Raji (cell line): ENCODE measurements around the gene GNAQ.

ENCODE experiments used
- POLR2A ChIP-seq: IDR thresholded peaks from 2 replicates; pipeline ENCODE4 v1.6.1; 2011; ENCODE audit warnings: low read depth, low read length, control low read depth; ENCODE audit not compliant: insufficient read depth

Gene GNAQ

DNA sequence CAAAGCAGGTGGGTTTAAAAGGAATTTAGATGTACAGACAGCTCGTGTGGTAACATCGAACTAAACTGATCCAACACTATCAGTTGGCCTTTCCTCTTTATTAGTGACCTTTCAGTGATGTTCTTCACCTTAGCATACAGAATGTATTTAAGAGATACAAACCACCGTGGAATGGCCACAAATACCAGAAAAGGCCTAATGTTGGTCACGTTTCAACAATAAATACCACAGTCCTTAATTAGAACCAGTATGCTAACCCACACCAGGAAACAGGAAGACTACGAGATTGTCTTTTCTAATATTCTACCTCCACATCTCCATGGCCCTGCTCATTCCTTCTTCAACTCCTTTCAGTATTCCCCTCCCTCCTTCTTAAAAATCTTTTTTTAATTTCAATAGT is 40.4 kb downstream of the GNAQ start:
- TF ChIP-seq POLR2A, result no peak

DNA sequence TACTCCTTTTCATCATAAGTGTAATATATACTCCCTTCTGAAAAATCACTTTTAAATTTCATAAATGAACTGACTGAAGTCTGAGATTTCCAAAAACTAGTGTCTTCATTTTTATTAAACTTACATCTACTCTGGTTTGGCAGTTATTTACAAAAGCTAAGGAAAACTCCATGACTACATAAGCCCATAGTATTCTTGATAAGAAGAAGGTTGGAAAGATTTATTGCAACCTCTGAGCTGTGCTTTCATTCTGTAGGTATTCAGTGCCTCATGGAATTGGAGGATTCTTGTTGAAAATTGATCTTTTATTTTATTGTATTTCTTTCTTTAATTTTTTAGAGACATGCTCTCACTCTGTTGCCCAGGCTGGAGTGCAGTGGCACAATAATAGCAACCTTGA is 41.7 kb downstream of the GNAQ start:
- no peak for TF ChIP-seq POLR2A

DNA sequence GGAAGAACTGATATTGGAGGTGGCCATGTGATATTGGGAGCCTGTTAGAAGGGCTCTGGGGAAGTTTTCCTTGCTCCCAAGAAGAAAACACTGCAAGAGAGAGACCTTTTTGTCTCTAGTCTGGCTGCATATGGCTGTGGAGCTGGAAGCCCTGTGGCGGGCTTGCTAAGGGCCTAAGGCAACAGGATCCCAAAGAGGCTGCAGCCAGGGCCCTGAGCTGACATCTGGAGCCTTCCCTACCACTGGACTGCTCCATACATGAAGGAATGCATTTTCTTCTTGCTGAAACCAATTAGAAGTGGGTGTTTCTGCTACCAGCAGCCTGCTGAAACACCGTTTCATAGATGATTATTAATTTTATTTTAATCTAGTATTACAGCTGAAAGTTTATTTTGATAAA is 42.2 kb downstream of the GNAQ start:
- no peak for TF ChIP-seq POLR2A

DNA sequence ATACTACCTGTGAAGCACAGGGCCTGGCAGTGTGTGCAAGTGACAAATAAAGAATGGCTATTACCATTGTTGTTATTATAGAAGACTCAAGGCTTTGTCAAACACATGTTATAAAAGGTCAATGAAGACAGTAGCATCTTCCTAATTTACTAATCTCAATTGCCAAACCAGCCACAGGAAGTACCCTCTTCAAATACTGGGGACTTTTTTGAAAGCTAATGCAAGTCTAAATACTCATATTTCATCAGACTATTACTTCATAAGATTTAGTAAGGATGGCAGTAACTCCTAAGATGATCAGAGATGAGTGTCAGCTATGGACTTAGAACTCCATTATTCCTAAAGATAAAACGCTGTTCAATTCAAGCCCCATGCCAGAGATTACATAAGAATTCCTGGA is 43.0 kb downstream of the GNAQ start:
- TF ChIP-seq POLR2A, result no peak

DNA sequence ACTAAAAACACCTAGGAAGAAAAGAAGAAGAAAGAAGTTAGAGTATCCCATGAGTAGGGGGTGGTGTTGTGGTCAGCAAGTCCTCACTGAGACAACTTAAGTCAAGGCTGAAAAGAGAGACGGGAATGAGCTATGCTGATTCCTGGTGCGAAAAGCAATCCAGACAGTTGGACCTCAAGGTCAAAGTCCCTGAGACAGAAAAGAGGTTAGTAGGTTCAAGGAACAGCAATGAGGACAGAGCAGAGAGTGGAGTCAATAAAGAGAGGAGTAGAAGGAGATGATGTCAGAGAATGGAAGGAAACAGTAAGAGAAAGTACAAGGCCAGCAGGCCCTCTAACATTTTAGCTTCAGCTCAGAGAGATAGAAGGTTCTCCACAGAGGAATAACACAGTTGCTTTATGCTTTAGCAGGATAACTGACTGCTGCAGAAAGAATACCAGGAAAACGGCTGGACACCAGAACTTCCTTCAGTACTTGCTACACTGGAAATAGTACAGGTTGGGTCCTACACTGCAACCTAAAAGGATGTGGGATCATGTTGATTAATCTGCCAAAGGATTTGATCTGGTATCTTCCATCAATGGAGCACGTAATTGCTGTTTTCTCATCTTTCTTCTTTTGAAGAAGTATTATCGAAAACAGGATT is 43.6 kb downstream of the GNAQ start:
- no peak for TF ChIP-seq POLR2A

DNA sequence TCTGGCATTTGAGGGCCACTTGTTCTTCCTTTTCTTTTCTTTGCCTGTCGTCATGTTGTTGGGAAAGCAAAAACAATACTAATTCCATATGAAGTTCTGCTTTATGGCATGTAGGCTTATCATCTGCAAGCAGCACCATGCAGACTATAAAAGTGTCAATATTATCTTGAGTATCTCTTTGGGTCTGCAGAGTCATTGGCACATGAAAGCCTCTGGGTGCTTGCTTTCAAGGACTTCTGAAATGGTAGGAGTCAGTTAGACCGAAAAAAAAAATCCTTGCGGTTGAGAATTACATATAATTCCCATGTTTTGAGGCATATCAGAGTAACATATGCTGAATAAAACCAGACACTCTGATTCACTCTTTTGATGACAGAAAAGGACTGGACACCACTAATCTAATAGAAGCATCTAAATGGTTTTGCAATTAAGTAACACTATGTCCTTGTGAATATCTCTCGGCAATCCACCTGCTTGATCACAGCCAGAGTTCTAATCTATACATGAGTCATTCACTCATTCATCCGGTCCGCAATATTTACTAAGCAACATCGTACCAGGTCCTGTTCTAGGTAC is 44.4 kb downstream of the GNAQ start:
- no peak for TF ChIP-seq POLR2A

DNA sequence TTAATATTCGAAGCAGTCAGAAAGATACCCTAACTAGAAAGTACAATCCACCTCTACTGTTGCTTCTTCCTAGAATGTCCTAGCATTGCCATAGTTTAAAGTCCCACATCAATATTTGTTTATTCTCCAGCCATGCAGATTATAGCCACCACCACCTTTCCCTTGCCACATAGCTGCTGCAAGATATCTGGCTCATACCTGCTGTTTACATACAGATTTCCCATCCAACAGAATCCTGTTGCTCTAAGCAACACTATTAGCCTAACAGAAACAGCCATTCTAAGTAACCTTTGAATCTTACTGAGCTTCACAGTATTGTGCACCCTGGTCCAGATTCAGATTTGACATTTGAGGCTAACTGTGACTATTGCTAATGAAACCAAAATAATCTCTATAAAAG is 45.6 kb downstream of the GNAQ start:
- TF ChIP-seq POLR2A, result no peak

DNA sequence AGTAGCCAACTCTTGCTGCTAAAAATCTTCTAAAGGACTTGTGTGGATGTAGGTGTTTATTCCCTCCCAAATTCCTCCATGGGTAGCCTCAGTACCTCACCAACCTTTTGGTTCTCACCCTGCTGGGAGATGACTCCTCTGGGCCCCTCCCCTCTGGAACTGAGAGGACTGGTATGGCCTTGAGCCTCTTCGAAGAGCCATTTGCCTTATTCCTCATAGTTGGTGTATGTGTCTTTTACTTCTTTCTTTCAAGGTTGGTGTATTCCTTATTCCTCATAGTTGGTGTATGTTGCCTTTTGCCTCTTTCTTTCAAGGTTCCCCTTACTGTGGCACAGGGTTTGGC is 48.3 kb downstream of the GNAQ start:
- TF ChIP-seq POLR2A, result no peak

DNA sequence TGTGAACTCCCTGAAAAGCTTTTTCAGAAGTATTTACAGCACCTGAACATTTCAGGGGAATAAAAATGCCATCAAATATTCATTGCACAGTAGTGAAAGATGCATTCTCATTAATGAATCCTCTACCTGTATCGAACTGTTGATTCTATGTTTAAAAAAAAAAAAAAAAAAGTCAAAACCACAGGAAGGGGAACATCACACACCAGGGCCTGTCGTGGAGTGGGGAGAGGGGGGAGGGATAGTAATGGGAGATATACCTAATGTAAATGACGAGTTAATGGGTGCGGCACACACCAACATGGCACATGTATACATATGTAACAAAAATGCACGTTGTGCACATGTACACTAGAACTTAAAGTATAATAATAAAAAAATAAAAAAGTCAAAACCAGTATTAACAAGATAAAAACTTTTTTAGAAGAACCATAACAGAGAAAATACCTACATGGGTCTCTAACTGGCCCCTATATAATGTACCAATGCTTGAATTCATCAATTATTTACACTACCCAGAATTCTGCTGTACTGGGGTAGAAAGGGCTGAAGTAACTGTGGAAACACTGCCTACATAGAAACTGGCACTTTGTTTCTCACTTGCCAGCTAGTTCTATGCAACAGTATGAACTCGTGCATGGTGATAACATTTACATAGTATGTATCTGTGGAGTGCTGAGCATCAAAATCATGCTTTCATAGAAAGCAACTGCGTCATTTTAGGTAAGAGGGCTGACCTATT is 48.9 kb downstream of the GNAQ start:
- TF ChIP-seq POLR2A, result no peak

DNA sequence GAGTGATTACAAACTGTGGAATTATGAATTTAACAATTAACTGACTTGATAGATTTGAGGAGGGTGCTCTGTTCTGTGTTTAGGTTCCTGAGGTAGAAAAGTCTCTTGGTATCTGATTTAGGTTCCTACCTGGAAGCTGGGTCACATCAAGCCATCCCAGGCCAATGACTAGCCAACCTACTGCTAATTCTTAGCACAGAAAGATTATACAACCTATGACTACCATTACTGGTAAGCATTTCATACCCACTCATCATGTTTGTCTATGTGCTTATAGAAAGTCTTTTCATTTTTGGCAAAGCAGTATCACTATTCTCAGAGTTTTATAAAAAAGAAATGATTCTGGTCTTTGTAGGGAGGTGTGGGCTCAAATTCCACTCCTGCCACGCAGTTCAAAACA is 49.7 kb downstream of the GNAQ start:
- TF ChIP-seq POLR2A, result no peak

DNA sequence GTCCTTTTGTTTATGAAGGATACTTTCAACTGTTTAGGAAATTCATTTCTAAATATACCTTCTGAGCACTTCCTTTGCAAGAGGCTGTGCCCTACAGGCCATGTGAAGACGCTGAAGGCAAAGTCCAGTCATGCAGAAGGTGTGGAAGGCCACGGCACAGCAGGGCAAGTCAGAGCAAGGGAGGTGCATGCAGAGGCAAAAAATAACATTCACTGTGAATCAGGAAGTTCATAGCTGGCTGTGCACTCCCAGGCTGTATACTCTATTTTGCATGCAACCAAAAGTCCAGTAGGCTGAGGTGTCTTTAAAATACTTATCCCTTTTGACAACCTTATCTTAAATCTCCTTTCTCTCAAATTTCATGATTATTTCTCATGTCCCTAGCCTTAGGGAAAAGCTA is 50.3 kb downstream of the GNAQ start:
- TF ChIP-seq POLR2A, result no peak

DNA sequence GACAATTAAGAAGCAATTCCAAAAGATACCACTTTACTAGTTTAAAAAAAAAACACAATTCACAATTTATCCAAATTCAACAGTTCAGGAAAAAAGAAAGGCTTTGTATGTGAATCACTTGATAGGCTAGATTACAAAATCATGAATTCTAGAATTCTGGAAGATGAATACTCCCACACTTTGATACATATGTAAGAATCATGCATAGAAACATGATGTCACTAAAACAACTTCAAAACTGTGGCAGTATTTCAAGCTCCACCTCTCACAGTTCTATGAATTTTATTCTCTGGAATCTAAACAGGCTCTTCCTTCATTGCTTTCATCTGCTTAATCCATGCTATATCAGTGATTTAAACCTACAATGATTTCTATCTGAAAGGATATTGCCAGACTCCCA is 51.0 kb downstream of the GNAQ start:
- no peak for TF ChIP-seq POLR2A

DNA sequence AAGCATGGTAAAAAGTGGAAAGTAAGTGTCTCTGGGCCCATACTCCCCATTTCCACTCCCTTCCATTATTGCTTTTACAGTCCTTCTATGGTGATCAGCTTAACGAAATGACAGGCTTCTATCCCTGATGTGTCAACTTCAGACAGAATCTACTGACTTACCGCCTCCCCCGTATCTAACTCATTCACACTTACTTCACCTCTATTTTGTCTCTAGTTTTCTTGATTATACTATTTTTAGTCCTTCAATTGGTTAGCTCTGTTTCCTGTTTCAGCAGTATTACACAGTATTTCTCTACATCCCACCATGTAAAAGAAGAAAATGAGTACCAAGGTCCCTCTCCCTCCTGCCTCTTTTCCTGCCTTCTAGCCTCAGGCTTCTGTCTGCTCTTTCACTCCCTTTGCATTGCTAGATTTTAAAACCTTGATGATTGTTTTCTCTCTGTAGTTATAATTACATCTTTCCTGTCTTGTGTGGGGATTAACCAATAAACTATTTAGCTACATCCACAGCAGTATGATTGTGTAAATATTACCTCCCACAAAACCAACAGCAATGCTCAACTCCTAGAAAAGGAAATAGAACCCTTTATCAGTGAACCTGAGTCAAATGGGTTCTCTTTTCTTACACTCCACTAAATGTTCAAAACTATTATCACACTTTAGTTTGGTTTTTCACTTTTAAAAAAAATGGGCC is 53.4 kb downstream of the GNAQ start:
- TF ChIP-seq POLR2A, result no peak

DNA sequence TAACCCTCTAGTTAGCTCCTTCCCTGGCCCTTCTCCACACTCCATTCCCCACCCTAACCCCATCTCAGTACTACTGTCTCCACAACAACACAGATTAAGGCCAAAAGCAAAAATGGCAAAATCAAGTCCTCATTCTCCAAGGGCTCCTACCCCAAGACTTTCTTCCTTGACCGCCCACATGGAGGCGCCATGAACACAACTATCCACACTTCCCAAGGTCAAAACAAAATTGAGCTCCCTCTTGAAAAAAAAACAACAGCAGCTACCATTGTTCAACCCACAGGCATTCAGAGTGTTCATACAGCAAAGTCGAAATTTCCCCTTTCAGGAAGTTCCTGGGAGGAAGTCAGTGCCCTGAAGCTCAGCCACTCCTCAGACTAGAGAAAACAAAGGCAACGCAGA is 54.4 kb downstream of the GNAQ start:
- TF ChIP-seq POLR2A, result no peak

DNA sequence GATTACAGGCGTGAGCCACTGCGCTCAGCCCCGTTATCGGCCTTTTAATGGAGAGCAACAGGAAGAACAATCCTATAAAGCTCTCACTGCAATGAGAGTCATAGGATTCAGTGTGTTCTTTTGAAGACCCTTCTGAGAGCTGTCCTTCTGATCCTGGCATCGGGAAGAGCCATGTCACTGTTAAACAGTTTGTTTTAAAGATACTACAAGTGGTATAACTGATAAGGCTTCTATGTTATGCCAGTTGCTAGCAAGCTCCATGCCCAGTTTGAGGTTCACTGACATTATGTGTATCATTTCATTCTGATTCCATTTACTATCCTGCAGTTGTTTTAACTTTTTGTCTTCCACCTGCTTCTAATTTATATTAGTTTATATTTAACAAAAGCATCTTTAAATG is 55.8 kb downstream of the GNAQ start:
- no peak for TF ChIP-seq POLR2A

DNA sequence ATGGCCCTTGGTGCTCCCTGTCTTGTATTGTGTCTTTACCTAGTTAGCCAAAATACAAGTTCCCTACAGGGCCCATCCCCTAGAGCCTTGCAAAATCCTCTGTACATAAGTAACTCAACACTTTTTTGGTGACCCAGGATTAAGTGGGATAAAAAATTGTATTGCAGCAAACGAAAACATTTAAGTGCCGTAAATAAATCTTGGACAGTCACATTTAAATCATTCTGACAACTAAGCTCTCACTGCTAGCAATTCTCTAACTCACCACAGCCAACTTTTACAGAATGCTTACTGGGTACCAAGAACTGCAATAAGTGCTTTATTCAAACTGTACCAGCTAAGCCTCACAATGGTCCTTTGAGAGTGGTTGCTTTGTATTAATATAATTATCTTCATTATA is 56.6 kb downstream of the GNAQ start:
- TF ChIP-seq POLR2A, result no peak

DNA sequence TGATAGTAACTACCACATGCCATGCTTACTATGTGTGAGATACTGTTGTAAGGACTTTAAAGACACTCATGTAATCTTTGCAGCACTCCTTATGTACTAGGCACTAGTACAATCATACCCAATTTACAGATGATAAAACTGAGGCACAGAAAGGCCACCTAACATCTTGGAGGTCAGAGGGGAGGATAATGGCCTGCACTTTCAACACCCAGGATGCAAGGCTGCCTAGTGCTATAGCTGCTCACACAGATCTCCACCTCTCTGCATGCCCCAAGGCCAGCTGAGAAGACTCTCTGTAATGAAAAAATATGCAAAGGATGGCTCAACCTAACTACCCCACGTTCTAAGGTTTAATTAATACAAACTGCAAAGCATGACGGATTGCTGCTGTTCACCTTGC is 57.2 kb downstream of the GNAQ start:
- no peak for TF ChIP-seq POLR2A

DNA sequence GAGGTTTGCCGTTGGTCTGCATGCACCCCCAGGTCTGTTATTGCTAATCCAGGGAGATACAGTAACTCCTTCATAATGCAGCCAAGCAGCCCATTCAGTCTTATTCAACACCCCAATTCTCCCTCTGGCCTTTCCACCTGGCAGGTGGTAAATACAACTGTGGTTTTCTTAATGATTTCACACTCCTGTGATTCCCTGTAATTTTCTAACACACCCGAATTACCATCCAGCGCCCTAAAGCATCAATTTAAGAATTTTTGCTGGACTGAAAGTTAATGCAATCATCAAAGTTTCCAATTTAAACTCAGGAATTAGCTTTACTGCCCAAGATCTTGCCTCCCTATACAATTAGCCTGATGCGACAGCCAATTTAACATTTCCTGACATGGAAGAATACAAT is 62.5 kb downstream of the GNAQ start:
- no peak for TF ChIP-seq POLR2A
